IPS-NIHi7 (cell line): ENCODE results near the gene ATXN1.
"Not testable (repeated sequence)": the region's sequence is repeated elsewhere in the genome, so short reads cannot be mapped to it uniquely, and the experiment has no call there.

Experiments used
- DNase-seq: peaks from one replicate; pipeline ENCODE4 v3.0.0; 2012; ENCODE audit warnings: mixed read lengths; ENCODE audit errors: extremely low spot score

ATXN1 gene

GRCh38 chr6:16412982-16413381 lies 348.3 kb downstream of the ATXN1 start:
- DNase-seq: no peak

- no peak for DNase-seq
These were observed 349.1 kb downstream of the ATXN1 start for GRCh38 chr6:16412171-16412570.

GRCh38 chr6:16409531-16410441 lies 351.5 kb downstream of the ATXN1 start:
- DNase-seq: peak; percentile 71

GRCh38 chr6:16408766-16409165 lies 352.5 kb downstream of the ATXN1 start:
- DNase-seq: no peak

GRCh38 chr6:16406966-16407365 lies 354.3 kb downstream of the ATXN1 start:
- DNase-seq: no peak

GRCh38 chr6:16406538-16406937 lies 354.7 kb downstream of the ATXN1 start:
- DNase-seq: not testable (repeated sequence)

- DNase-seq: no peak
These were observed 355.9 kb downstream of the ATXN1 start for GRCh38 chr6:16405375-16405774.

- no peak for DNase-seq
These were observed 356.8 kb downstream of the ATXN1 start for GRCh38 chr6:16404456-16404855.

GRCh38 chr6:16403831-16404230 lies 357.4 kb downstream of the ATXN1 start:
- no peak for DNase-seq

- DNase-seq: no peak
These were observed 358.7 kb downstream of the ATXN1 start for GRCh38 chr6:16402581-16402900.

GRCh38 chr6:16400248-16400760 lies 361.0 kb downstream of the ATXN1 start:
- no peak for DNase-seq

GRCh38 chr6:16399695-16400094 lies 361.6 kb downstream of the ATXN1 start:
- no peak for DNase-seq

- DNase-seq: no peak
These were observed 362.1 kb downstream of the ATXN1 start for GRCh38 chr6:16399158-16399557.

- DNase-seq: no peak
These were observed 362.7 kb downstream of the ATXN1 start for GRCh38 chr6:16398587-16398986.

GRCh38 chr6:16397623-16398022 lies 363.6 kb downstream of the ATXN1 start:
- no peak for DNase-seq

- no peak for DNase-seq
These were observed 364.6 kb downstream of the ATXN1 start for GRCh38 chr6:16396497-16397319.

- DNase-seq: no peak
These were observed 366.6 kb downstream of the ATXN1 start for GRCh38 chr6:16394632-16395031.

- no peak for DNase-seq
These were observed 367.9 kb downstream of the ATXN1 start for GRCh38 chr6:16393326-16393725.

GRCh38 chr6:16392010-16392409 lies 369.2 kb downstream of the ATXN1 start:
- DNase-seq: no peak

- DNase-seq: no peak
These were observed 369.8 kb downstream of the ATXN1 start for GRCh38 chr6:16391451-16391912.

- not testable (repeated sequence) for DNase-seq
These were observed 370.3 kb downstream of the ATXN1 start for GRCh38 chr6:16390909-16391450.

GRCh38 chr6:16389642-16390041 lies 371.6 kb downstream of the ATXN1 start:
- no peak for DNase-seq
